Measurements from ENCODE around the gene PMFBP1. TPM values are rescaled to one million over a fixed set of nuclear protein-coding genes. Genes with fewer than 3 reads are reported as not detected.

The PMFBP1 gene
- total RNA-seq, 1 experiment from 2014 or later: 5.6 TPM

DNA sequence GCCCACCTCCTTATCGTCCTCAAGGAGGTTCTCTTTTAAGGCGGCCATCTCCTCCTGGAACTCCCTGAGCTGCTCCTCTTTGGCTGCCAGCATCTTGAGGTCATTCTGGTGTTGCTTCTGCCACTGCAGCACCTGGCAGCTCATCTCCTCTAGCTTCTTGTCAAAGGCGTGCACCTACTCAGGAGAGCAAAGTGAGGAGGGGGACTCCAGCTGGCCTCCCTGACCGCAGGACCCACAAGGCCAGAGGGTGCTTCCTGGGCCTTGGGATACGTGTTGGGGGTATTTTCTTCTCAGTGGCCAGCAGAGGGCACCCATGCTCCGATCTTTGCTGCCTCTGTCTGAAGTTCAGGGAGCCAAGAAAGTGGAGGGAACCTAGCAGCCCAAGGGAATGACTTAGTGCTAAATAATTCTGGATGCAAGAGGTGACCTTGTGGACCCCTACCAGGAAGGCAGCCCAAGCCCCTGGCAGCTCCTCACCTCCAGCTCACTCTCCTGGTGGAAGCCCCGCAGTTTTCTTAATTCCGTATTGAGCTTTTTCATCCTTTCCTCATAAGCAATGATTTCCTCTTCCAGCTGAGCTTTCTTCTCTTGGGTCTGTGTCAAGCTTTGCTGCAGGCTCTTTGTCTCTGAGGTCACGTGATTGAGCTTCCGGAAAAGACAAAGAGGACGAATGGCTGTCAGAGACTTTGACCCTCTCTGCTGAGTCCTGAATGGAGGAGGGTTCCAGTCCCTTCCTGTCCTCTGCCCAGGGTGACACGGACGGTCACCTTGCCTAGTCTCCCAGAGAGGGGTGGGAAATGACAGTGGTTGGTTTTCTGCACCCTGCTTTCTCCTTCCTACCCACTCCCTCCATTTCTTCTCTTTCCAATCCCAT, 47.0 kb downstream of the PMFBP1 start:
- ChIA-PET CTCF (interaction anchor here (0.7 to 2.2 kb wide), 6 partner anchors 9 to 1754 kb away, joined by 3 to 15 read pairs (median 3); no protein-coding TSS in a partner anchor), POLR2A (no interaction called here), RAD21 (ENCODE audit: low non-redundant PET in 1 of 2, low total read pairs in 2 of 2, uncharacterized antibody in 2 of 2, unreplicated experiment in 2 of 2) (no interaction called here)
- H3K79me2 ChIP-seq (ENCODE audit: insufficient read depth, low read length): no peaks in the 10 kb centered on the region
- H3K27ac ChIP-seq (ENCODE audit: low read depth, low read length): no peak overlapping the region
- no peak overlapping the region for H3K4me3 ChIP-seq (replicated peaks in 1 of 2; ENCODE audit: low read depth in 1 of 2, low read length in 2 of 2)
- intact Hi-C loops (cut with micrococcal nuclease): loop anchor here (5.0 kb wide), 1 partner anchor 1752 kb away; no protein-coding TSS in a partner anchor
- H4K20me1 ChIP-seq (ENCODE audit: insufficient read depth): no peaks in the 10 kb centered on the region
- H3K27me3 ChIP-seq (ENCODE audit: insufficient read depth, low read length): no peaks in the 10 kb centered on the region
- peak; percentile 83 for TF ChIP-seq RAD21 (IDR thresholded peaks at IDR 0.05; ENCODE audit: low read depth)
- TF ChIP-seq, protein P1, sequence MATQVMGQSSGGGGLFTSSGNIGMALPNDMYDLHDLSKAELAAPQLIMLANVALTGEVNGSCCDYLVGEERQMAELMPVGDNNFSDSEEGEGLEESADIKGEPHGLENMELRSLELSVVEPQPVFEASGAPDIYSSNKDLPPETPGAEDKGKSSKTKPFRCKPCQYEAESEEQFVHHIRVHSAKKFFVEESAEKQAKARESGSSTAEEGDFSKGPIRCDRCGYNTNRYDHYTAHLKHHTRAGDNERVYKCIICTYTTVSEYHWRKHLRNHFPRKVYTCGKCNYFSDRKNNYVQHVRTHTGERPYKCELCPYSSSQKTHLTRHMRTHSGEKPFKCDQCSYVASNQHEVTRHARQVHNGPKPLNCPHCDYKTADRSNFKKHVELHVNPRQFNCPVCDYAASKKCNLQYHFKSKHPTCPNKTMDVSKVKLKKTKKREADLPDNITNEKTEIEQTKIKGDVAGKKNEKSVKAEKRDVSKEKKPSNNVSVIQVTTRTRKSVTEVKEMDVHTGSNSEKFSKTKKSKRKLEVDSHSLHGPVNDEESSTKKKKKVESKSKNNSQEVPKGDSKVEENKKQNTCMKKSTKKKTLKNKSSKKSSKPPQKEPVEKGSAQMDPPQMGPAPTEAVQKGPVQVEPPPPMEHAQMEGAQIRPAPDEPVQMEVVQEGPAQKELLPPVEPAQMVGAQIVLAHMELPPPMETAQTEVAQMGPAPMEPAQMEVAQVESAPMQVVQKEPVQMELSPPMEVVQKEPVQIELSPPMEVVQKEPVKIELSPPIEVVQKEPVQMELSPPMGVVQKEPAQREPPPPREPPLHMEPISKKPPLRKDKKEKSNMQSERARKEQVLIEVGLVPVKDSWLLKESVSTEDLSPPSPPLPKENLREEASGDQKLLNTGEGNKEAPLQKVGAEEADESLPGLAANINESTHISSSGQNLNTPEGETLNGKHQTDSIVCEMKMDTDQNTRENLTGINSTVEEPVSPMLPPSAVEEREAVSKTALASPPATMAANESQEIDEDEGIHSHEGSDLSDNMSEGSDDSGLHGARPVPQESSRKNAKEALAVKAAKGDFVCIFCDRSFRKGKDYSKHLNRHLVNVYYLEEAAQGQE (IDR thresholded peaks at IDR 0.05; ENCODE audit: low read depth): no peak
- TF ChIP-seq, protein P2, sequence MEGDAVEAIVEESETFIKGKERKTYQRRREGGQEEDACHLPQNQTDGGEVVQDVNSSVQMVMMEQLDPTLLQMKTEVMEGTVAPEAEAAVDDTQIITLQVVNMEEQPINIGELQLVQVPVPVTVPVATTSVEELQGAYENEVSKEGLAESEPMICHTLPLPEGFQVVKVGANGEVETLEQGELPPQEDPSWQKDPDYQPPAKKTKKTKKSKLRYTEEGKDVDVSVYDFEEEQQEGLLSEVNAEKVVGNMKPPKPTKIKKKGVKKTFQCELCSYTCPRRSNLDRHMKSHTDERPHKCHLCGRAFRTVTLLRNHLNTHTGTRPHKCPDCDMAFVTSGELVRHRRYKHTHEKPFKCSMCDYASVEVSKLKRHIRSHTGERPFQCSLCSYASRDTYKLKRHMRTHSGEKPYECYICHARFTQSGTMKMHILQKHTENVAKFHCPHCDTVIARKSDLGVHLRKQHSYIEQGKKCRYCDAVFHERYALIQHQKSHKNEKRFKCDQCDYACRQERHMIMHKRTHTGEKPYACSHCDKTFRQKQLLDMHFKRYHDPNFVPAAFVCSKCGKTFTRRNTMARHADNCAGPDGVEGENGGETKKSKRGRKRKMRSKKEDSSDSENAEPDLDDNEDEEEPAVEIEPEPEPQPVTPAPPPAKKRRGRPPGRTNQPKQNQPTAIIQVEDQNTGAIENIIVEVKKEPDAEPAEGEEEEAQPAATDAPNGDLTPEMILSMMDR (IDR thresholded peaks at IDR 0.05 in 2 of 3, conservative IDR thresholded peaks at IDR 0.05 in 1 of 3; ENCODE audit: borderline replicate concordance in 1 of 3, insufficient read depth in 1 of 3, low read depth in 2 of 3, low read length in 2 of 3): peak; percentile 54 to 80 (median 75); a peak in 5 of 6 replicates
- no peaks in the 10 kb centered on the region for H3K9me2 ChIP-seq (ENCODE audit: insufficient read depth)
- H3K4me1 ChIP-seq (ENCODE audit: control insufficient read depth in 1 of 2, insufficient read depth in 2 of 2, low read length in 2 of 2): no peaks in the 10 kb centered on the region
- peak; percentile 97 for ATAC-seq
- no peaks in the 10 kb centered on the region for H3K9me3 ChIP-seq (ENCODE audit: control insufficient read depth in 1 of 2, insufficient read depth in 1 of 2, low read depth in 1 of 2, low read length in 2 of 2)
- H3K36me3 ChIP-seq (ENCODE audit: control insufficient read depth in 1 of 2, insufficient read depth in 2 of 2, low read length in 2 of 2): no peaks in the 10 kb centered on the region
- no TSS peak for BruUV-seq (replicated peaks)
- no peak overlapping the region for H3K9ac ChIP-seq (ENCODE audit: low read length)
- H3K4me2 ChIP-seq (ENCODE audit: low read length): no peak overlapping the region
- no peak overlapping the region for H2AFZ ChIP-seq (ENCODE audit: low read depth, low read length, poor library complexity, severe bottlenecking)
- peak; percentile 42 for DNase-seq (ENCODE audit: low read depth, low spot score)

Measured in HCT116 (cell line).